ENCODE results near the gene MRPL17.
A peak's percentile ranks its signal among the peaks of the same experiment; 100 is the strongest.

MRPL17 gene

DNA sequence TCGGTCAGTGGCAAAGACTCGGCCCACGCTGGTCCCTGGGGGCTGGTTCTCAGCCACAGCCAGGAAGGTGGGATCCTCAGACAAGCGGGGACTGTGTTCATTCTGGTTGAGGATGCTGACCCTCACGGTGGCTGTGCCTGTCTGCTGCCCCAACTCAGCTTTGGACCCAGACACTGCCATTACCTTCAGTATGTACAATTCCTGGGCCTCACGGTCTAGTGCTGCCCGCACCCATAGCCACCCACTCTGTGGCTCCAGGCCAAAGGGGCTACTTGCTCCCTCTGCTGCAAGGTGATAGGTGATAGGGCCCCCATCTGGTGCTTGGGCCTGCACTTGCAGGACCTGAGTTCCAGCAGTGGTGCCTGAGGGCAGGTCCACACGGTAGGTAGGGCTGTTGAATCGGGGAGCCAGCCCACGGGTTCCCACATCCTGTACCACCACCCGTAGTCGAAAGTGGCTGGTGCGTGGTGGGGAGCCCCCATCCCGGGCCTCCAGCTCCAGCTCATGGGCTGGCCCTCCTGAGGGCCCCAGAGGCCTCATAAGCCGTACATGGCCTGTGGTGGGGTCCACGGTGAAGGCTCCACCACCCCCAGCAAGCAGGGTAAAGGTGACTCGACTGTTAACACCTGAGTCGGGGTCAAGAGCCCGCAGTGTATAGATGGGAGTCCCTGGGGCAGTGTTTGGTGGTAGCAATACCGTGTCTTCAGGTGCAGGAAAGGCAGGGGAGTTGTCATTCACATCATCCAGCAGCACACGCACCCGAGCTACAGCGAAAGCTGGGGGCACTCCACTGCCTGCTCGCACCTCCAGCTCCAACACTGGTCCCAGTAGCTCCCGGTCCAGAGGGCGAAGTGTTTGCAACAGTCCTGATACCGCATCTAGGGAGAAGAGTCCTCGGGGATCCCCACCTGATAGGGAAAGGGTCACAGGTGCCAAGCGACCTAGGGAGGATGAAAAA lies 50.7 kb downstream of the MRPL17 start:
- DNase-seq: peak in 1 of 5 experiments; percentile 20

GRCh38 chr11:6631361-6631890 lies 51.7 kb downstream of the MRPL17 start:
- no peak for DNase-seq

- no peak for DNase-seq
These were observed 52.4 kb downstream of the MRPL17 start for GRCh38 chr11:6630632-6631291.

All from T-helper 2 cell (primary cell).